ENCODE data around the gene RANBP9. TPM values are rescaled to one million over a fixed set of nuclear protein-coding genes. Genes with fewer than 3 reads are reported as not detected.

The RANBP9 gene
- total and polyA plus RNA-seq, 9 of the 15 experiments (the other 6 are each of a cell fraction or from before 2014, with no cell fraction given), result 27.5 to 130 (median 61.5) TPM

GRCh38 chr6:13674533-13675190 lies 37.0 kb downstream of the RANBP9 start (continued):
- TF ChIP-seq MXD1 (CRISPR knock-in tag; IDR thresholded peaks at IDR 0.05; ENCODE audit: borderline replicate concordance, poor library complexity, severe bottlenecking) (no peak), MAZ (CRISPR knock-in tag; conservative IDR thresholded peaks at IDR 0.05 in 1 of 2, IDR thresholded peaks at IDR 0.05 in 1 of 2) (0 out of 4 replicates have a peak, but pooled peaks of 1 of the 2 experiments have one; percentile 21), GABPB2 (CRISPR knock-in tag; conservative IDR thresholded peaks at IDR 0.05) (no peak), MAX (CRISPR knock-in tag; IDR thresholded peaks at IDR 0.05) (no peak), FOXK2 (conservative IDR thresholded peaks at IDR 0.05 in 1 of 2, IDR thresholded peaks at IDR 0.05 in 1 of 2; ENCODE audit: low read depth in 2 of 2) (peak; percentile 77 to 86), PTTG1 (tag; IDR thresholded peaks at IDR 0.05; ENCODE audit: low read depth) (0 out of 2 replicates have a peak, but pooled peaks have one; percentile 16), UBTF (IDR thresholded peaks at IDR 0.05; ENCODE audit: borderline replicate concordance in 1 of 2, low read depth in 2 of 2, low read length in 2 of 2) (0 out of 4 replicates have a peak, but pooled peaks of 1 of the 2 experiments have one; percentile 13), POLR2H (tag; IDR thresholded peaks at IDR 0.05; ENCODE audit: low read depth) (no peak), MAFF (IDR thresholded peaks at IDR 0.05; ENCODE audit: low read length) (no peak), ZNF518B (CRISPR knock-in tag; IDR thresholded peaks at IDR 0.05) (no peak), SMAD4 (CRISPR knock-in tag; conservative IDR thresholded peaks at IDR 0.05) (peak; percentile 64; the same call in 1 of the 2 replicates), ELF4 (CRISPR knock-in tag; IDR thresholded peaks at IDR 0.05) (no peak), HDAC1 (IDR thresholded peaks at IDR 0.05) (0 out of 4 replicates have a peak, but pooled peaks of 1 of the 2 experiments have one; percentile 30), RNF2 (IDR thresholded peaks at IDR 0.05) (no peak), RAD51 (IDR thresholded peaks at IDR 0.05; ENCODE audit: borderline replicate concordance, low read depth) (0 out of 2 replicates have a peak, but pooled peaks have one; percentile 7), GATAD2B (IDR thresholded peaks at IDR 0.05; ENCODE audit: borderline replicate concordance) (0 out of 2 replicates have a peak, but pooled peaks have one; percentile 14), TAL1 (IDR thresholded peaks at IDR 0.05) (no peak), C11orf30 (IDR thresholded peaks at IDR 0.05; ENCODE audit: low read depth) (no peak), SIRT6 (IDR thresholded peaks at IDR 0.05; ENCODE audit: low read depth, low read length) (no peak), ELK3 (CRISPR knock-in tag; IDR thresholded peaks at IDR 0.05) (no peak)

Data from K562 (cell line).